Suppressor macrophage treated with lipopolysaccharide for 1 hour (primary cell): Measurements from ENCODE around the gene SLC22A1.

Source experiments
- DNase-seq, 3 donors: peaks; one replicate each; pipeline ENCODE4 v3.0.0-alpha.2; 2020 to 2022

Gene SLC22A1

GRCh38 chr6:160178271-160178670 lies 56.7 kb downstream of the SLC22A1 start:
- peak in 1 of 3 donors; percentile 1 for DNase-seq

- no peak for DNase-seq
These were observed 59.1 kb downstream of the SLC22A1 start for GRCh38 chr6:160180706-160181105.

- DNase-seq, result no peak
These were observed 67.2 kb downstream of the SLC22A1 start for GRCh38 chr6:160188773-160189172.

- no peak for DNase-seq
These were observed 68.5 kb downstream of the SLC22A1 start for GRCh38 chr6:160190081-160190480.

GRCh38 chr6:160190973-160191372 lies 69.4 kb downstream of the SLC22A1 start:
- DNase-seq, result no peak

- DNase-seq, result no peak
These were observed 71.2 kb downstream of the SLC22A1 start for GRCh38 chr6:160192840-160193239.

- no peak for DNase-seq
These were observed 73.2 kb downstream of the SLC22A1 start for GRCh38 chr6:160194808-160195207.

GRCh38 chr6:160197662-160198061 lies 76.0 kb downstream of the SLC22A1 start:
- no peak for DNase-seq

- DNase-seq, result no peak
These were observed 77.1 kb downstream of the SLC22A1 start for GRCh38 chr6:160198606-160199211.

GRCh38 chr6:160201061-160201460 lies 79.4 kb downstream of the SLC22A1 start:
- DNase-seq, result no peak

- DNase-seq, result no peak
These were observed 80.8 kb downstream of the SLC22A1 start for GRCh38 chr6:160202411-160202810.

GRCh38 chr6:160203076-160203475 lies 81.5 kb downstream of the SLC22A1 start:
- DNase-seq, result no peak

- DNase-seq, result no peak
These were observed 81.9 kb downstream of the SLC22A1 start for GRCh38 chr6:160203522-160203921.

- no peak for DNase-seq
These were observed 82.3 kb downstream of the SLC22A1 start for GRCh38 chr6:160203953-160204352.

GRCh38 chr6:160204710-160205109 lies 83.1 kb downstream of the SLC22A1 start:
- DNase-seq, result no peak

GRCh38 chr6:160207618-160208017 lies 86.0 kb downstream of the SLC22A1 start:
- no peak for DNase-seq
